PC-3 (cell line): ENCODE measurements around the gene NOTO.

ENCODE experiments used
- EZH2 ChIP-seq: fragments of 300-600 bp; sonication (generic); IDR thresholded peaks from one replicate; pipeline ENCODE4 v1.6.1; 2017; ENCODE audit warnings: antibody characterized with exemption, mild to moderate bottlenecking, low read length; ENCODE audit not compliant: unreplicated experiment
- TF ChIP-seq, protein P1 (sequence below): fragments of 300-600 bp; sonication (generic); conservative IDR thresholded peaks from 2 replicates; pipeline ENCODE4 v1.5.1; 2017; ENCODE audit warnings: antibody characterized with exemption, low read depth, mild to moderate bottlenecking, low read length

DNA sequence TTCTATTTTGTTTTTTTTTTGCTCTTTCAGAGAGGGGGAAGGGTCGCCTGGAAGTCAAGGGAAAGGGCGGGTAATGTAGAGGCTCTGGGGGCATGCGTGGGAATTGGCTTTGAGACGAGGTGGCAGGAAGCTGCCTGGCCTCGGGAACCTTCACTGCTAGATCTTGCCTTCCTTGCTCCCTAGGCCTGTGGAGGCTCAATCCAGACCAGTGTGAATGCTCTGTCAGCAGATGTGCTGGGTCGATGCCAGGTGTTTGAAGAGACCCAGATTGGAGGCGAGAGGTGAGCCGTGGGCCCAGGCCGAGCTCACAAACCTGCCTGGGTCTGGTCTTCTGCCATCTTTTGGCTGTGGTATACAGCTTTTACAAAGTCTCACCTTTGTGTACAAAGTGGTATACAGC, 47.3 kb downstream of the NOTO start:
- TF ChIP-seq, protein P1, sequence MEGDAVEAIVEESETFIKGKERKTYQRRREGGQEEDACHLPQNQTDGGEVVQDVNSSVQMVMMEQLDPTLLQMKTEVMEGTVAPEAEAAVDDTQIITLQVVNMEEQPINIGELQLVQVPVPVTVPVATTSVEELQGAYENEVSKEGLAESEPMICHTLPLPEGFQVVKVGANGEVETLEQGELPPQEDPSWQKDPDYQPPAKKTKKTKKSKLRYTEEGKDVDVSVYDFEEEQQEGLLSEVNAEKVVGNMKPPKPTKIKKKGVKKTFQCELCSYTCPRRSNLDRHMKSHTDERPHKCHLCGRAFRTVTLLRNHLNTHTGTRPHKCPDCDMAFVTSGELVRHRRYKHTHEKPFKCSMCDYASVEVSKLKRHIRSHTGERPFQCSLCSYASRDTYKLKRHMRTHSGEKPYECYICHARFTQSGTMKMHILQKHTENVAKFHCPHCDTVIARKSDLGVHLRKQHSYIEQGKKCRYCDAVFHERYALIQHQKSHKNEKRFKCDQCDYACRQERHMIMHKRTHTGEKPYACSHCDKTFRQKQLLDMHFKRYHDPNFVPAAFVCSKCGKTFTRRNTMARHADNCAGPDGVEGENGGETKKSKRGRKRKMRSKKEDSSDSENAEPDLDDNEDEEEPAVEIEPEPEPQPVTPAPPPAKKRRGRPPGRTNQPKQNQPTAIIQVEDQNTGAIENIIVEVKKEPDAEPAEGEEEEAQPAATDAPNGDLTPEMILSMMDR: no peak
- no peak for TF ChIP-seq EZH2
